C4-2B (cell line): Measurements from ENCODE around the gene LRATD1.

ENCODE experiments used
- CTCF ChIP-seq: fragments of 450-650 bp; conservative IDR thresholded peaks from 2 replicates; pipeline ENCODE4 v1.5.1; 2017; ENCODE audit warnings: mild to moderate bottlenecking
- ZFX ChIP-seq: fragments of 450-650 bp; IDR thresholded peaks from 2 replicates; pipeline ENCODE4 v1.6.1; 2017

- no peak for TF ChIP-seq CTCF
- TF ChIP-seq ZFX: no peak
Measured at GRCh38 chr2:14626873-14627272, 5.6 kb upstream of the LRATD1 start.
